GM12892 (cell line): ENCODE results near the gene DAB2IP.

ENCODE experiments used
- POLR2AphosphoS5 ChIP-seq: IDR thresholded peaks from 2 replicates; pipeline ENCODE4 v1.6.1; 2011; ENCODE audit warnings: low read depth, low read length, control low read depth
- TAF1 ChIP-seq: IDR thresholded peaks from 2 replicates; pipeline ENCODE4 v1.6.1; 2011; ENCODE audit warnings: low read depth, mild to moderate bottlenecking, control low read depth, low read length, borderline replicate concordance

DNA sequence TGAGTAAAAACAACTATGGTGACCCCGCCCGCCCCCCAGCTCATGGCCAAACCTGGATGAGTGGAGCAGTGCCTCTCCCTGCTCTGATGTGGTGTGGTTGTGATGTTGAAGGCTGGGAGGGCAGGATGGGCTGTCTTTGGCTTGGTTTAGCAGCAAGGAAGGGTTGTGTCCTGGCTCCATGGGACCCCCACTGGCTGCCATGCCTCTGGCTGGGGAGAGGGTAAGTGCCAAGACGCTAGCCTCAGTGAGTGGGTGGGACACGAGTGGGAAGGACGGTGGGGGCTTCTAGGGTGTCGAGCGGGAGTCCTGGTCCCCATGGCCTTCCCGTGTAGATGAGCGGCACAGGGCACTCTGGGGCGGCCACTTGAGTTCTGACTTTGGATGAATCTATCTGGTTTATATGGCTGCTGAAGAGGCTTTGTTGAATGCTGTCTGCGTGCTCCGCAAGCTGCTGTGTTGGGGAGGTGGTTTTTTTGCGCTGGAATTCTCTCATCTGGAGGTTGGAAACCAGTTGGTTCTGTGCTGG is 50.4 kb downstream of the DAB2IP start:
- no peak for TF ChIP-seq POLR2AphosphoS5
- no peak for TF ChIP-seq TAF1
